Glutamatergic neuron (in vitro differentiated cells): Measurements from ENCODE around the gene RIPOR2. TPM values are rescaled to one million over a fixed set of nuclear protein-coding genes. Genes with fewer than 3 reads are reported as not detected.

ENCODE experiments used
- DNase-seq: peaks from one replicate; pipeline ENCODE4 v3.0.0; 2022
- H3K27ac Mint-ChIP-seq: one replicate; pipeline ENCODE4 v1.8.0; 2020; ENCODE audit warnings: mild to moderate bottlenecking, mixed read lengths, inconsistent platforms; ENCODE audit not compliant: unreplicated experiment
- H3K27me3 Mint-ChIP-seq: one replicate; pipeline ENCODE4 v1.8.0; 2020; ENCODE audit warnings: mild to moderate bottlenecking, moderate library complexity, mixed read lengths, inconsistent platforms; ENCODE audit not compliant: unreplicated experiment
- H3K36me3 Mint-ChIP-seq: one replicate; pipeline ENCODE4 v1.8.0; 2020; ENCODE audit warnings: mild to moderate bottlenecking, mixed read lengths, inconsistent platforms; ENCODE audit not compliant: unreplicated experiment
- H3K4me1 Mint-ChIP-seq: one replicate; pipeline ENCODE4 v1.8.0; 2020; ENCODE audit warnings: mild to moderate bottlenecking, low read depth, mixed read lengths, inconsistent platforms; ENCODE audit not compliant: unreplicated experiment
- H3K4me3 Mint-ChIP-seq: one replicate; pipeline ENCODE4 v1.8.0; 2020; ENCODE audit warnings: mild to moderate bottlenecking, mixed read lengths, inconsistent platforms; ENCODE audit not compliant: unreplicated experiment
- H3K9me3 Mint-ChIP-seq: one replicate; pipeline ENCODE4 v1.8.0; 2020; ENCODE audit warnings: mild to moderate bottlenecking, moderate library complexity, mixed read lengths, inconsistent platforms; ENCODE audit not compliant: unreplicated experiment
- CTCF ChIP-seq: fragments of 200-600 bp; sonication (generic); IDR thresholded peaks from one replicate; pipeline ENCODE4 v1.5.0; 2021; ENCODE audit not compliant: partially characterized antibody, unreplicated experiment
- total RNA-seq: library from RNA; stranded (reverse); fragmentation: NEBNext Ultra II Directional; extraction: Animal tissue kit (Norgen Biotek cat#: 25700); gene quantifications from one replicate; pipeline ENCODE4 v1.2.1, GENCODE V29; 2021; ENCODE audit not compliant: unreplicated experiment

The RIPOR2 gene
- total RNA-seq, 1 donor from 2014 or later: 82.2 TPM

GRCh38 chr6:24861934-24862333 lies 73.8 kb downstream of the RIPOR2 start:
- peak; percentile 41 for DNase-seq
- TF ChIP-seq CTCF: no peak
- Mint-ChIP-seq H3K4me3 (no peak overlapping the region), H3K36me3 (no peaks in the 10 kb centered on the region), H3K27ac (peak overlapping the region; percentile 90), H3K4me1 (peaks cover 51% of the 10 kb centered on the region), H3K27me3 (peaks cover 11% of the 10 kb centered on the region), H3K9me3 (peaks cover 7% of the 10 kb centered on the region)

GRCh38 chr6:24859608-24860200 lies 76.1 kb downstream of the RIPOR2 start:
- Mint-ChIP-seq H3K4me1 (peaks cover 48% of the 10 kb centered on the region), H3K27me3 (peaks cover 5% of the 10 kb centered on the region), H3K27ac (no peak overlapping the region), H3K36me3 (no peaks in the 10 kb centered on the region), H3K9me3 (peaks cover 11% of the 10 kb centered on the region), H3K4me3 (no peak overlapping the region)
- DNase-seq: no peak
- no peak for TF ChIP-seq CTCF

GRCh38 chr6:24859132-24859531 lies 76.6 kb downstream of the RIPOR2 start:
- H3K36me3 Mint-ChIP-seq: no peaks in the 10 kb centered on the region
- no peak for DNase-seq
- TF ChIP-seq CTCF: no peak
- H3K27ac Mint-ChIP-seq: no peak overlapping the region
- H3K4me1 Mint-ChIP-seq: peaks cover 43% of the 10 kb centered on the region
- no peak overlapping the region for H3K4me3 Mint-ChIP-seq
- H3K9me3 Mint-ChIP-seq: peaks cover 6% of the 10 kb centered on the region
- H3K27me3 Mint-ChIP-seq: peaks cover 3% of the 10 kb centered on the region

- Mint-ChIP-seq H3K27ac (no peak overlapping the region), H3K9me3 (peaks cover 6% of the 10 kb centered on the region), H3K27me3 (peaks cover 3% of the 10 kb centered on the region), H3K4me3 (no peak overlapping the region), H3K36me3 (no peaks in the 10 kb centered on the region), H3K4me1 (peaks cover 40% of the 10 kb centered on the region)
- no peak for TF ChIP-seq CTCF
- DNase-seq: no peak
Observed at GRCh38 chr6:24858177-24858653, 77.5 kb downstream of the RIPOR2 start.

- no peak overlapping the region for H3K4me3 Mint-ChIP-seq
- H3K27ac Mint-ChIP-seq: peak overlapping the region; percentile 67
- H3K9me3 Mint-ChIP-seq: peaks cover 6% of the 10 kb centered on the region
- no peak for DNase-seq
- H3K27me3 Mint-ChIP-seq: peaks cover 3% of the 10 kb centered on the region
- H3K36me3 Mint-ChIP-seq: no peaks in the 10 kb centered on the region
- H3K4me1 Mint-ChIP-seq: peaks cover 32% of the 10 kb centered on the region
- TF ChIP-seq CTCF: no peak
Observed at GRCh38 chr6:24856901-24857670, 78.7 kb downstream of the RIPOR2 start.
